Left ventricle myocardium inferior (tissue), 1 donor: ENCODE measurements around the gene COQ5. TPM values are rescaled to one million over a fixed set of nuclear protein-coding genes. Genes with fewer than 3 reads are reported as not detected.

Experiments
- DNase-seq: peaks from one replicate; pipeline ENCODE4 v3.0.0-alpha.2; 2020
- H3K27ac ChIP-seq: fragments of 200-600 bp; replicated peaks from 2 replicates; pipeline ENCODE4 v1.8.0; 2021
- H3K27me3 ChIP-seq: fragments of 200-600 bp; 2 replicates; pipeline ENCODE4 v1.8.0; 2021; ENCODE audit warnings: low read depth
- H3K36me3 ChIP-seq: fragments of 200-600 bp; 2 replicates; pipeline ENCODE4 v1.8.0; 2021
- H3K4me1 ChIP-seq: fragments of 200-600 bp; 2 replicates; pipeline ENCODE4 v1.8.0; 2021
- H3K4me3 ChIP-seq: fragments of 200-600 bp; 2 replicates; pipeline ENCODE4 v1.8.0; 2021; ENCODE audit warnings: mild to moderate bottlenecking, moderate library complexity
- H3K9me3 ChIP-seq: fragments of 200-600 bp; replicated peaks from 2 replicates; pipeline ENCODE4 v1.8.0; 2021
- CTCF ChIP-seq: fragments of 200-600 bp; IDR thresholded peaks from 2 replicates; pipeline ENCODE4 v1.8.0; 2021; ENCODE audit warnings: antibody characterized with exemption, mild to moderate bottlenecking, borderline replicate concordance
- intact Hi-C: fragments of 100-400 bp; cut with micrococcal nuclease; formaldehyde crosslinking; loops from one replicate; pipeline ENCODE4 v1.11.0; 2022
- total RNA-seq: library from RNA; stranded (reverse); fragmentation: NEBNext Ultra II Directional; extraction: Animal tissue kit (Norgen Biotek cat#: 25700); gene quantifications from one replicate; pipeline ENCODE4 v1.2.1, GENCODE V29; 2021
- donor health status: DM: no; HTN: yes; CAD: no; lungs with severe emphysema.

Gene COQ5
- total RNA-seq, 1 donor from 2014 or later: 41.8 TPM

- Histone ChIP-seq H3K36me3 (peaks cover 99% of the 10 kb centered on the region), H3K4me3 (peak overlapping the region; percentile 7), H3K27me3 (no peaks in the 10 kb centered on the region), H3K4me1 (peaks cover 29% of the 10 kb centered on the region), H3K27ac (peak overlapping the region; percentile 82), H3K9me3 (no peaks in the 10 kb centered on the region)
- intact Hi-C loops: loop anchor here (5.0 kb wide), 1 partner anchor 206 kb away; no protein-coding TSS in a partner anchor
- TF ChIP-seq CTCF: no peak
- DNase-seq: no peak
These were observed 33.9 kb upstream of the COQ5 start for GRCh38 chr12:120562906-120563305.

GRCh38 chr12:120557589-120557988, 28.6 kb upstream of the COQ5 start:
- no peak overlapping the region for H3K4me3 ChIP-seq
- intact Hi-C loops: no loop called here
- no peak overlapping the region for H3K27ac ChIP-seq
- H3K9me3 ChIP-seq: no peaks in the 10 kb centered on the region
- H3K36me3 ChIP-seq: peaks cover 96% of the 10 kb centered on the region
- no peak for DNase-seq
- TF ChIP-seq CTCF: no peak
- H3K27me3 ChIP-seq: no peaks in the 10 kb centered on the region
- peaks cover 44% of the 10 kb centered on the region for H3K4me1 ChIP-seq

- DNase-seq: no peak
- intact Hi-C loops: no loop called here
These were observed 25.7 kb upstream of the COQ5 start for GRCh38 chr12:120554678-120555077.

GRCh38 chr12:120546050-120546386, 17.1 kb upstream of the COQ5 start:
- TF ChIP-seq CTCF: no peak
- H3K36me3 ChIP-seq: peaks cover 51% of the 10 kb centered on the region
- DNase-seq: no peak
- peaks cover 100% of the 10 kb centered on the region for H3K4me1 ChIP-seq
- intact Hi-C loops: no loop called here
- no peak overlapping the region for H3K27ac ChIP-seq
- no peaks in the 10 kb centered on the region for H3K27me3 ChIP-seq
- no peaks in the 10 kb centered on the region for H3K9me3 ChIP-seq
- no peak overlapping the region for H3K4me3 ChIP-seq

More at GRCh38 chr12:120554678-120555077, 25.7 kb upstream of the COQ5 start:
- Histone ChIP-seq H3K27me3 (no peaks in the 10 kb centered on the region), H3K9me3 (no peaks in the 10 kb centered on the region), H3K4me3 (no peak overlapping the region), H3K4me1 (peaks cover 63% of the 10 kb centered on the region), H3K36me3 (peaks cover 72% of the 10 kb centered on the region), H3K27ac (peak overlapping the region; percentile 76)
- TF ChIP-seq CTCF: no peak

- Histone ChIP-seq H3K9me3 (no peaks in the 10 kb centered on the region), H3K36me3 (peaks cover 51% of the 10 kb centered on the region), H3K27me3 (no peaks in the 10 kb centered on the region), H3K4me3 (no peak overlapping the region), H3K27ac (peak overlapping the region; percentile 96), H3K4me1 (peaks cover 100% of the 10 kb centered on the region)
- no peak for DNase-seq
- no peak for TF ChIP-seq CTCF
- intact Hi-C loops: no loop called here
These were observed 15.7 kb upstream of the COQ5 start for GRCh38 chr12:120544691-120545090.

GRCh38 chr12:120542166-120542565, 13.2 kb upstream of the COQ5 start:
- peaks cover 27% of the 10 kb centered on the region for H3K36me3 ChIP-seq
- intact Hi-C loops: no loop called here
- peaks cover 100% of the 10 kb centered on the region for H3K4me1 ChIP-seq
- no peaks in the 10 kb centered on the region for H3K9me3 ChIP-seq
- H3K4me3 ChIP-seq: no peak overlapping the region
- no peak for TF ChIP-seq CTCF
- no peak for DNase-seq
- no peaks in the 10 kb centered on the region for H3K27me3 ChIP-seq
- H3K27ac ChIP-seq: peak overlapping the region; percentile 96
